HG02970 (cell line): ENCODE measurements around the gene IQCH.

Experiments used
- ATAC-seq: cut with Tn5 transposase; IDR thresholded peaks from one replicate; pipeline ENCODE4 v1.9.1; 2021; ENCODE audit warnings: mild to moderate bottlenecking, moderate library complexity, moderate number of reproducible peaks; ENCODE audit not compliant: unreplicated experiment, low FRiP score

Gene IQCH

GRCh38 chr15:67520321-67521028, 265.9 kb downstream of the IQCH start:
- peak; percentile 4 for ATAC-seq

DNA sequence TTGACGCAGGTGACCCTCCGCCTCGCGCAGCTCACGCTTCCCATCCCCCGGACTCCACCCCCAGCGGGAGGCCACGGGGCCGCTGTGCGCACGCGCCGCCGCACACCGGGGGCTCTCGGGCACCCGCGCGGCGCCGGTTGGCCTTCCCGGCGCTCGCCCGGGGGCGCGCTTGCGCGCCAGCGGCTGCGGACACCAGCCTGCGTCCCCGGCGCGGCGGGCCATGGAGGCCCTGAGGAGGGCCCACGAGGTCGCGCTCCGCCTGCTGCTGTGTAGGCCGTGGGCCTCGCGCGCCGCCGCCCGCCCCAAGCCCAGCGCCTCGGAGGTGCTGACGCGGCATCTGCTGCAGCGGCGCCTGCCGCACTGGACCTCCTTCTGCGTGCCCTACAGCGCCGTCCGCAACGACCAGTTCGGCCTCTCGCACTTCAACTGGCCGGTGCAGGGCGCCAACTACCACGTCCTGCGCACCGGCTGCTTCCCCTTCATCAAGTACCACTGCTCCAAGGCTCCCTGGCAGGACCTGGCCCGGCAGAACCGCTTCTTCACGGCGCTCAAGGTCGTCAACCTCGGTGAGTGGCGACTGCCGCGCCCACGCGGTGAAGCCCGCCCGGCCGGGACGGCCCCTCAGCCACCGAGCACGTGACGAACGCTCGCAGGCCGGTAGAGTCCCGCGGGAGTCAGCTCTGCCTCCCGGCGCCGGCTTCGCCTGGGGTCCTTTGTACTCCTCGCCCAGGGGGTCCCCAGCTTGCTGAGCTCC, 266.6 kb downstream of the IQCH start, which contains the start of gene C15orf61:
Gene C15orf61, plus strand, starts transcription at position 103 of the 754 bp plus-strand sequence. Its CDS starts 118 bp downstream, at position 221.
- peak; percentile 82 for ATAC-seq

- no peak for ATAC-seq
These were observed 267.4 kb downstream of the IQCH start for GRCh38 chr15:67521783-67522568.

- no peak for ATAC-seq
These were observed 268.7 kb downstream of the IQCH start for GRCh38 chr15:67523330-67523729.

DNA sequence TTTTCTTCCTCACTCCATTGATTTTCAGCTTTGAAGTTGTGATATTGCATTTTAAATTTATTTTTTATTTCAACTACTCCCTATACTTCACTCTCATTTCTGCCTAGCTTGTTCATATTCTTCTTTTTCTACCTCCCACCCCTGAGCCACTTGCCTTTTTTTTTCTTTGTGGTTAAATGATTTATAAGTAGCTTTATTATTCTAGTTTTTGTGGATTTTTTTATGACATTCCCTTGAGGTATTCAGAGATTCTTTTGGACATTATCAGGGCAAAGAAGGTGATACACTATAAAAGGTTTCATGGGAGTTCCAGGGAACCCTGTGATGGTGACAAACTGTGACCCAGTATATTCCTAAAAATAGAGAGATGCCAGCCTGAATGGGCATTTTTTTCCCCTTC, 269.6 kb downstream of the IQCH start:
- ATAC-seq = no peak

DNA sequence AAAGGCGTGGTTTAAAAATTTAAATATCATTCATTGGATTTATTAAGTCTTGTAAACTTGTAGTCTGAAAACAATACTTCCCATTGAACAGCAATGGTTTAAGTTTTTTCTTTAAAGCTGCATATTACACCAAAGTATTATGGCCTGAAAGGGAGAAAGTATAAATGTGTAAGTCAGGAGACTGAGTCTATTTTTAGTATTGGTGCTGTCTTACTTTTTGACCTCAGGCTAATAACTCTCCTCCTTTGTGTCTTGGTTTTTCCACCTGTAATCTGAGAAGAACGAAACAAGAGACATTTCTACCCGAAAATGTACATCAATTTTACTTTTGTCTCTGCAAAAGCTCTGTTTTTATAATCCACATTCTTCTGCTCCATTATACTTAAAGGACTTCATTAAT, 273.9 kb downstream of the IQCH start:
- ATAC-seq = no peak

DNA sequence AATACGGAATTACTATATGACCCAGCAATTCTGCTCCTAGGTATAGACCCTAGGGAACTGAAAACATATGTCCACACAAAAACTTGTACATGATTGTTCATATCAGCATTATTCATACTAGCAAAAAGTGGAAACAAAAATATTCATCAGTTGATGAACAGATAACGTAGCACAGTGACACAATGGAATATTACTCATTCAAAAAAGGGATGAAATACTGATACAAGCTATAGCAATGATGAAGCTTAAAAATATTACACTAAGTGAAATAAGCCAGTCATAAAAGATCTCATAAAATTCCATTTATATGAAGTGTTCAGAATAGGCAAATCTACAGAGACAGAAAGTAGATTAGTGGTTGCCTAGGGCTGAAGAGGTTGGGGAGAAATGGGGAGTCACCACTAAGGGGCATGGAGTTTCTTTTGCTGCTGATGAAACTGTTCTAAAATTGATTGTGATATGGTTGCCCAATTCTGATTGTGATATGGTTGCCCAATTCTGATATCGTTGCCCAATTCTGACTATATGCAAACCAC, 276.9 kb downstream of the IQCH start:
- no peak for ATAC-seq

- no peak for ATAC-seq
These were observed 279.3 kb downstream of the IQCH start for GRCh38 chr15:67533873-67534272.

GRCh38 chr15:67534360-67534759, 279.8 kb downstream of the IQCH start:
- ATAC-seq = no peak

GRCh38 chr15:67537771-67538170, 283.2 kb downstream of the IQCH start:
- ATAC-seq = no peak

- ATAC-seq = peak; percentile 40
These were observed 288.1 kb downstream of the IQCH start, which contains the start of gene MAP2K5 for GRCh38 chr15:67542420-67543347. Gene MAP2K5, plus strand, starts transcription at chr15:67542703. Its CDS starts 633 bp downstream, at chr15:67543336.

DNA sequence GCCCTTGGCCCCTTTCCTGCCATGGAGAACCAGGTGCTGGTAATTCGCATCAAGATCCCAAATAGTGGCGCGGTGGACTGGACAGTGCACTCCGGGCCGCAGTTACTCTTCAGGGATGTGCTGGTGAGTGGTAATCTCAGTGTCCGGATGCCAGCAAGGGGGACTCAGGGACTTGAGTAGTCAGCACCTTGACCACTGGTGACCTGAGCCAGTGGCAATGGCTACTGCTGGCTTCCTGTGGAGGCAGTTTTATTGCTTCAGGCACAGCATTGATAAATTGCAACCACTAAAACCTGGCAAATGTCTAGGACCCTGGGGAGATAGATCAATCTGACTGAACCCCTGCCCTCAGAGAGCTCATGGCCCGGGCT, 288.7 kb downstream of the IQCH start:
- ATAC-seq = no peak

GRCh38 chr15:67544475-67544874, 289.9 kb downstream of the IQCH start:
- ATAC-seq = no peak

GRCh38 chr15:67545864-67546263, 291.3 kb downstream of the IQCH start:
- ATAC-seq = no peak

- no peak for ATAC-seq
These were observed 292.5 kb downstream of the IQCH start for GRCh38 chr15:67547064-67547463.

GRCh38 chr15:67547836-67548235, 293.2 kb downstream of the IQCH start:
- no peak for ATAC-seq

GRCh38 chr15:67548236-67548852, 293.8 kb downstream of the IQCH start:
- ATAC-seq = no peak

DNA sequence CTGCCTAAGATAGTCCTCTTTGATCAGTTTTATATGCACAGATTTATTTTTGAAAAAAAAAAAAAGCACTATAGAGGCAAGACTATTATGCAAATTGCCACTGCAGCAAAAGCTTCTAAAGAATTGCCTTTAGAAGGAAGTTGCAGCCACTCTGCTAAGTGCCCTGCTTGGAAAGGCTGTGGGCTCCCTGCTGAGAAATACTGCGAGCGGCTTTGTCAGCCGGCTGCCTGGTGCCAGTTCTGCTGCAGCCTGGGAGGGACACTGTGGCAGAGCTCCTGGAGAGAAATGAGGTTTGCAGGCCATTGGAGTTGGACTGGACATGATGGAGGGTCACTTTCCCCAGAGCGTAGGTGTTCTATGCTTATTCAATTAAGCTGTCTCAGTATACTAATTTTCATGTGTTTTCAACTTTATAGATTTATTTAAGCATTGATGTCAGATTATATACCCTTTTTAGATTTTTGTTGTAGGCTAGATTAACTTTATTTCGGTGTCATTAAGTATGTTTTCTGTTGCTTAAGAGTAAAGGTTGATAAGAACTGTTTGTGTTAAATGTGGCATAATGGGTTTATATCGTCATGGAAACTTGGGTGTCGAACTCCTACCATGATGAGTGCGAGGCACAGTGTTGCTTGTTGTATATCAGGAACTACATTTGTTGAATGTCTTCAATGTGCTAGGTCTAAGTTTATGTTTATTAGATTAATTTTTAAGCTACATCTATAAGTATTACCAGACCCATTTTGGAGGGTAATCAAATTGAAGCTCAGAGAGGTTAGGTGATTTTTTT, 294.5 kb downstream of the IQCH start:
- ATAC-seq = no peak
